ENCODE results near the gene ACTA1. TPM values are rescaled to one million over a fixed set of nuclear protein-coding genes. Genes with fewer than 3 reads are reported as not detected.

Gene ACTA1
- polyA plus RNA-seq, 2 of the 4 experiments (the other 2 are of a cell fraction), result 0.16 to 0.25 TPM

- H3K4me1 ChIP-seq, result peaks cover 15% of the 10 kb centered on the region
- POLR2A ChIA-PET, result no interaction called here
- no peak overlapping the region for H3K4me3 ChIP-seq
- CTCF ChIA-PET, result no interaction called here
- 48% methylated on average over 4 of the region's 4 CpGs for WGBS (ENCODE audit: missing lambda C conversion rate)
- no peaks in the 10 kb centered on the region for H3K9me3 ChIP-seq
- no peak overlapping the region for H3K27ac ChIP-seq
- FAIRE-seq, result no peak
- H3K4me2 ChIP-seq, result no peak overlapping the region
- ATAC-seq, result no peak
- TF ChIP-seq CHD2 (IDR thresholded peaks at IDR 0.05; ENCODE audit: low read length, partially characterized antibody) (no peak), ATOH8 (CRISPR knock-in tag; IDR thresholded peaks at IDR 0.05; ENCODE audit: low read depth) (no peak), JUNB (IDR thresholded peaks at IDR 0.05) (no peak), EHF (CRISPR knock-in tag; IDR thresholded peaks at IDR 0.05) (no peak), RARB (CRISPR knock-in tag; IDR thresholded peaks at IDR 0.05) (no peak), BCL3 (IDR thresholded peaks at IDR 0.05) (no peak), POLR2AphosphoS2 (conservative IDR thresholded peaks at IDR 0.05; ENCODE audit: low read length) (no peak), HOXB13 (CRISPR knock-in tag; IDR thresholded peaks at IDR 0.05; ENCODE audit: low read depth) (no peak), TP53 (CRISPR knock-in tag; IDR thresholded peaks at IDR 0.05) (no peak), PBX3 (IDR thresholded peaks at IDR 0.05) (no peak), SMC3 (IDR thresholded peaks at IDR 0.05) (no peak), NFE2L2 (conservative IDR thresholded peaks at IDR 0.05; ENCODE audit: low read length) (no peak), ZFP36 (IDR thresholded peaks at IDR 0.05; ENCODE audit: borderline replicate concordance, partially characterized antibody) (no peak), RFX5 (IDR thresholded peaks at IDR 0.05) (no peak), HEYL (CRISPR knock-in tag; IDR thresholded peaks at IDR 0.05) (no peak), NPAS2 (CRISPR knock-in tag; IDR thresholded peaks at IDR 0.05; ENCODE audit: borderline replicate concordance) (no peak), HDAC2 (IDR thresholded peaks at IDR 0.05) (no peak)
- DNase-seq (ENCODE audit: low read depth in 1 of 2, low spot score in 1 of 2), result no peak
Measured at GRCh38 chr1:229392936-229393335, 41.0 kb downstream of the ACTA1 start.

GRCh38 chr1:229390130-229390529 lies 43.8 kb downstream of the ACTA1 start:
- ChIA-PET CTCF (no interaction called here), POLR2A (no interaction called here)
- FAIRE-seq (no peak), ATAC-seq (no peak), DNase-seq (ENCODE audit: low read depth in 1 of 2, low spot score in 1 of 2) (no peak)
- 76% methylated on average over 7 of the region's 7 CpGs for WGBS (ENCODE audit: missing lambda C conversion rate)
- no peaks in the 10 kb centered on the region for H3K9me3 ChIP-seq
- H3K4me1 ChIP-seq, result peaks cover 15% of the 10 kb centered on the region
- TF ChIP-seq JUN (IDR thresholded peaks at IDR 0.05) (no peak), HES2 (IDR thresholded peaks at IDR 0.05) (no peak), RCOR1 (IDR thresholded peaks at IDR 0.05; ENCODE audit: low read depth, low read length) (no peak), FOXS1 (CRISPR knock-in tag; IDR thresholded peaks at IDR 0.05) (no peak), MYC (IDR thresholded peaks at IDR 0.05; ENCODE audit: borderline replicate concordance, low read length) (no peak), RAD21 (conservative IDR thresholded peaks at IDR 0.05 in 1 of 2, IDR thresholded peaks at IDR 0.05 in 1 of 2) (no peak)
- no peak overlapping the region for H3K4me2 ChIP-seq
- H3K27ac ChIP-seq, result no peak overlapping the region
- H3K4me3 ChIP-seq, result no peak overlapping the region
